Coronary artery (tissue), 2 donors: ENCODE measurements around the gene SPATA20.

Source experiments
- DNase-seq: peaks from one replicate; pipeline ENCODE4 v3.0.0-alpha.2; 2017; ENCODE audit warnings: low spot score
- H3K27ac ChIP-seq, 2 donors: fragments of 200-600 bp; sonication (generic); one replicate each; pipeline ENCODE4 v1.5.1; 2016 to 2019
- H3K4me3 ChIP-seq: fragments of 200-600 bp; sonication (generic); 2 replicates; pipeline ENCODE4 v1.5.1; 2016; ENCODE audit warnings: mild to moderate bottlenecking, moderate library complexity
- CTCF ChIP-seq: fragments of 200-600 bp; sonication (generic); IDR thresholded peaks from one replicate; pipeline ENCODE4 v1.5.1; 2019; ENCODE audit warnings: antibody characterized with exemption

Gene SPATA20

GRCh38 chr17:50579399-50579798 is 32.4 kb downstream of the SPATA20 start:
- no peak overlapping the region for H3K4me3 ChIP-seq
- TF ChIP-seq CTCF, result no peak
- H3K27ac ChIP-seq, result no peak overlapping the region
- no peak for DNase-seq

- DNase-seq, result no peak
- TF ChIP-seq CTCF, result no peak
- H3K27ac ChIP-seq, result no peak overlapping the region
- no peak overlapping the region for H3K4me3 ChIP-seq
These were observed 33.7 kb downstream of the SPATA20 start for GRCh38 chr17:50580646-50581045.

GRCh38 chr17:50581316-50581715 is 34.3 kb downstream of the SPATA20 start:
- Histone ChIP-seq H3K27ac (no peak overlapping the region), H3K4me3 (no peak overlapping the region)
- no peak for DNase-seq
- TF ChIP-seq CTCF, result no peak

DNA sequence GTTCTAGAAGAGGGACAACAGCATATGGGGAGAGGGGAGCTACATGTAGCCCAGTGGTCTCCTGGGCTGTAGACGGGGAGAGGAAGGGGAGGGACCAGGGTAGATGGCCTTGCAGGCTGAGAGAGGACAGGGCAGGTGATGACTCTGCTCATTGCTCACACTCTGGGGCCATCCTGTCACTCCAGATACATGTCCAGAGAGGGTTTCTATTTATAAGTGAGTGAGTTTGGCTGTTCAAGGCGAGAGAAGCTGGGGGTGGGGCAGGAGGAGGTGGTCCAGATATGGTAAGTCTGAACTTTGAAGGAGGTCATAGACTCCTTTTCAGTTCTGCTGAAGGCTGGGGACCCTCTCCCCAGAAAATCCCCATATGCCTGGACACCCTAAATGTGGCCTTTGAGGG is 35.8 kb downstream of the SPATA20 start:
- TF ChIP-seq CTCF, result no peak
- Histone ChIP-seq H3K27ac (no peak overlapping the region), H3K4me3 (no peak overlapping the region)
- no peak for DNase-seq

- no peak for DNase-seq
- TF ChIP-seq CTCF, result no peak
These were observed 36.7 kb downstream of the SPATA20 start for GRCh38 chr17:50583641-50584040.

DNA sequence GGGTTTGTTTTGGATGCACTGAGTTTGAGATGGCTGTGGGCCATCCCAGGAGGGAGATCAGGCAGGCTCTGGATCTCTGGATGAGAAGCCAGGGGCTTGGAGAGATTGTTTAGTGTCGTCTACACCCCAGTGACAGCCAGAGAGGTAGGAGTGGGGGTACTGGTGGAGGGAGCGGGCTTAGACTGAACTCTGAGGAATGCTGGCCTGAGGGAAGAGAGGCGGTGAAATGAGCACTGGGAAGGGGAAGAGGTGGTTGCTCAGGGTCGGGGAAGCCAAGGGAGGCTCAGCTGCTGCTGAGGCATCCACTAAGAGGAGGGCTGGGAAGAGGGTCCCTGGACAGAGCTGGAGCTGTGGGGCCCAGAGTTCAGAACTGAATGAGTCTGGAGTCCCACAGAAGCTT is 37.1 kb downstream of the SPATA20 start:
- no peak for TF ChIP-seq CTCF
- Histone ChIP-seq H3K27ac (no peak overlapping the region), H3K4me3 (no peak overlapping the region)
- no peak for DNase-seq

More at GRCh38 chr17:50583641-50584040, 36.7 kb downstream of the SPATA20 start:
- no peak overlapping the region for H3K4me3 ChIP-seq
- no peak overlapping the region for H3K27ac ChIP-seq

- DNase-seq, result no peak
- Histone ChIP-seq H3K4me3 (no peak overlapping the region), H3K27ac (no peak overlapping the region)
- no peak for TF ChIP-seq CTCF
These were observed 37.8 kb downstream of the SPATA20 start for GRCh38 chr17:50584749-50585148.
